HuH-7 (cell line): Measurements from ENCODE around the gene ICE1.
"Not testable (repeated sequence)": the region's sequence is repeated elsewhere in the genome, so short reads cannot be mapped to it uniquely, and the experiment has no call there.

Experiments used
- DNase-seq: peaks from one replicate; pipeline ENCODE4 v3.0.0; 2011; ENCODE audit warnings: low spot score

The ICE1 gene

DNA sequence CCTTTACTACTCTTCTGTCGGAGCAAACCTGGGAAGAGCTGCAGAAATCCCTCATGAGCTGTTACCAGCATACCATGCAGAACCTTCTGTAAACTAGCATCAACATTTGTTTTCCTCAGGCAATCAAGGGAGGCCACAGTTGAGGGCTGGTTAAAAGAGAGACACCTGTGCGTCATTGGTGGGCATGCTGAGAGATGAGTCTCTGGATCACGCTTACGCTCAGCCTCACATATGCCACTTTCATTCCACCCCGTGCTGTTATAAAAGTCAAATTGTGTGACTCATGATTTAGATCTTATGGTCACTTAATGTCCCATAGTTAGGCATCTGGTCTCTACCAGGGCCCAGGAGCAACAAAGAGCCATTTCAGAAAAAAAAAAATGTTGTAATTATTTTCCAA lies 18.1 kb upstream of the ICE1 start:
- DNase-seq: no peak

DNA sequence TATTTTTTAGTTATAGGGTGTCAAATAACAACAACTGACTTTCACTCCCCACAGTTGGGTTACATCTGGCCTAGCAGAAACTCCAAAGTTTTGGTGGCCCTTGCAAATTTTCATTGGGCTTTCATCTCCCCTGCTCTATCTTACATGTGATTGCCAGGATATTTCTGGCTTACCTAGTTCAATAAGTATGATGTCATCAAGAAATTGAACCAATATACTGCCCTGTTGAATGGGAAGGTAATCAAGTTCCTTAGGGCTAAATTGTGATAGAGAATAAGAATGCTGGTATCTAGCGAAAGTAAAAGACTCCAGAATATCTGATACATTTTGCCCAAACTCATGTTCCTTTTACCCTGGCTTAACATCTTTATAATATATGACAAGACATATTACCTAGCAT lies 17.0 kb upstream of the ICE1 start:
- no peak for DNase-seq

DNA sequence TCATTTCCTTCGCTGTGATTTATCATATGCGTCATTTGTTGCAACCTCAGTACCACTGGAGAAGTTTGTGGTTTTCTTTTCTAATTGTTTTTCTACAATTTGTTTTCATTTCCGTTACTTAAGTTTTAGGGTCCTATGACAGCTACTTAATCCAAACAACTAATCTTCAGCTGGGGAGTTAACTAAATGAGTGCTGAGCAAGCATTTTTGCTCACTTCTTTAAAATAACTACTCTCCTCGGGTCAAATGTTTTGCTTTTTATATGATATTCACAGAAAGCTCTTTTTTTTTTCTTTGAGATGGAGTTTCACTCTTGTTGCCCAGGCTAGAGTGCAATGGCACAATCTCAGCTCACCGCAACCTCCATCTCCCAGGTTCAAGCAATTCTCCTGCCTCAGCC lies 14.6 kb upstream of the ICE1 start:
- no peak for DNase-seq

DNA sequence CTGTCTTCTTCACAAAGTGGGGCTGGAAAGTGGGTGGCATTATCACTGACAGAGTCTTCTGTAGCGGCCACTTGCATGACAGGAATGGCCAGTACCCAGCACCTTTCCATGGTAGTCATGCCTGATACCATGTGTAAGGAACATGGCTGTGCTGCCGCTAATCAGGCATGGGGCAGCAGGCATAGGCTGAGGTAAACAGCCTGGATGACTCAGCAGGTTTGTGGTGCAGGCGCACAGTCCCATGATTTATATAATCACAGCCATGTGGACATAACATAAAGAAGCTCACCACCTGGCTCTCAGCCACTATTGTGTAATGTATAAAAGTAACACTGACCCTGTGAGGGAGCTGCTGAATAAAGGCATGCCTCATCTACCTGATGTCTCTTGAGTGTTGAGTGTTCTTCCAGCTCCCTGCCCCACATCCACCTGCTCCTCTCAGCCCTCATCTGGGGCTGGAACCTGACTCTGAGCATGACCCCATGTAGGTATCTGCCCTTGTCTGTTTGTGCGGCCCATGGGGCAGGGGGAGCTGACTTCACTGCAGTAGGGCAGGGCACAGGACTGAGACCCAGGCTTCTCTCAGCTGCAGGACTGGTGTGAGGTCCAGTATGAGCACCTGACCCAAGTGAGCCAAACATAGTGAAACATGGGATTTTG lies 13.2 kb upstream of the ICE1 start:
- DNase-seq: no peak

DNA sequence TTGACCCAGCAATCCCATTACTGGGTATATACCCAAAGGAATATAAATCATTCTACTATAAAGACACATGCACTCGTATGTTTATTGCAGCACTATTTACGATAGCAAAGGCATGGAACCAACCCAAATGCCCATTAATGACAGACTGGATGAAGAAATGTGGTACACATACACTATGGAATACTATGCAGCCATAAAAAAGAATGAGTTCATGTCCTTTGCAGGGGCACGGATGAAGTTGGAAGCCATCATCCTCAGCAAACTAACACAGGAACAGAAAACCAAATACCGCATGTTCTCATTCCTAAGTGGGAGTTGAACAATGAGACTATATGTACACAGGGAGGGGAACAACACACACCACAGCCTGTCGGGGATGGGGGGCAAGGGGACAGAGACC lies 8.6 kb upstream of the ICE1 start:
- not testable (repeated sequence) for DNase-seq

DNA sequence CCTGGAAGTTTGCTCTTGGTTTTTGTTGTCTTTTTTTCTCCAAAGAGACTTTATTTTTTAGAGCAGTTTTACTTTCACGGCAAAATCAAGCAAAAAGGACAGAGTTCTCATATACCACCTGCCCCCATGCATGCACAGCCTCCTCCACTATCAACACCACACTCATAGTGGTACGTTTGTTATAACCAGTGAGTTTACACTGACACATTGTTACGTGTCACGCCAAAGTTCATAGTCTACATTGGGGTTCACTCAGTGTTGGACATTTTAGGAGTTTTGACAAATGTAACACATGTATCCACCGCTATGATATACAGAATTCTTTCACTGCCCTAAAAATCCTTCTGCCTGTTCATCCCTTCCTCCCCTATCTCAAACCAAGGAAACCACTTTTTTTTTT lies 7.5 kb upstream of the ICE1 start:
- no peak for DNase-seq

DNA sequence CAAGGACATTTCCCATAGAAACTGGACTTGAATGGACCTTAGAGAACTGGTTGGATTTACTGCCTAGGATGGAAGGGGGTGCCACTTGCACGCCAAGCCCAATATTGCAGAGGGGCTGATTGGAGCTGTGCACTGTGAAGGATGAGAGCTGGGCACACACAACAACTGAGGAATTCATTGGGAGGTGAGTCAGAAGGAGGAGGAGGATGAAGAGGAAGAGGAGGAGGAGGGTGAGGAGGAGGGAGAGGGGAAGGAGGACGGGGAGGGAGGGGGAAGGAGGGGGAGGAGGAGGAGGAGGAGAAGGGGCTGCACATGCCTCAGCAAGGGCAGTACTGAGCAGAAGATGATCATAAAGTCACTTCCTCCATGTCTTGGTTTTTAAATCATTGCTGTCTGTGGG lies 5.7 kb upstream of the ICE1 start:
- no peak for DNase-seq

DNA sequence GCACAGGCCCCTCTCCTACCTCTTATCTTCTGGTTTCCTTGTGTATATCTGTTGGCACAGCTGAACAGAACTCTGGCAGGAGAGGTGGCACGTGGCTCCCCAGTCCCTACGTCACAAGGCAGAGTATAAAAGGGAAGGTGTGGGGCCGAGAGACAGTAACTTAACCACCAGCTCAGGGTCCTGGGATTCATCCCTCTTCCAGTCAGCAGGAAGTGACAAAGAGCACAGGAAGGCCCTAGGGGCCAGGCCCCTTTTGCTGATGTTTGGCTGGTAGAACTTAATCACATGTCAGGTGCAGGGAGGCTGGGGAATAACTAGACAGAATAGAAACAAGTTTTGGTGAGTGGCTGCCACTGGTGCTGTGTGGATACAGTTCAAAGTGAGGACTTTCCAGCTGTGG lies 4.5 kb upstream of the ICE1 start:
- no peak for DNase-seq

DNA sequence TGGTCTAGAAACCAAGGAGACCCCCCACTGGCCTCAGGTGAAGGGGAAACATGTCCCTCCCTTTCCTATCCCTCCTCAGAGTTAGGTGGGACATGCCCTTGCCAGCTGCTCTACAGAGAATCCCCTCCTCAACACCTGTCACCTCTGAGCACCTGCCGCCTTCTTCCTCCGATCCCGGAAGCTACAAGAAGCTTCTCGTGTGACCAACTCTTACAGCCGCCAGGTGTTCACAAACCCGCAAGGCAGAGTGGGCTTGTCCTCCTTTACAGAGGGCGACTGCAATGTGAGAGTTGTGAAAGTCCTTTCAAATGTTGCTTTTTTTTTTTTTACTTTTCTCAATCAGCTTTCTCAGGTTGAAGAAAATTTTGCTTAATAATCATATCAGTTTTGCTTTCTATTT lies 3.7 kb upstream of the ICE1 start:
- DNase-seq: no peak

DNA sequence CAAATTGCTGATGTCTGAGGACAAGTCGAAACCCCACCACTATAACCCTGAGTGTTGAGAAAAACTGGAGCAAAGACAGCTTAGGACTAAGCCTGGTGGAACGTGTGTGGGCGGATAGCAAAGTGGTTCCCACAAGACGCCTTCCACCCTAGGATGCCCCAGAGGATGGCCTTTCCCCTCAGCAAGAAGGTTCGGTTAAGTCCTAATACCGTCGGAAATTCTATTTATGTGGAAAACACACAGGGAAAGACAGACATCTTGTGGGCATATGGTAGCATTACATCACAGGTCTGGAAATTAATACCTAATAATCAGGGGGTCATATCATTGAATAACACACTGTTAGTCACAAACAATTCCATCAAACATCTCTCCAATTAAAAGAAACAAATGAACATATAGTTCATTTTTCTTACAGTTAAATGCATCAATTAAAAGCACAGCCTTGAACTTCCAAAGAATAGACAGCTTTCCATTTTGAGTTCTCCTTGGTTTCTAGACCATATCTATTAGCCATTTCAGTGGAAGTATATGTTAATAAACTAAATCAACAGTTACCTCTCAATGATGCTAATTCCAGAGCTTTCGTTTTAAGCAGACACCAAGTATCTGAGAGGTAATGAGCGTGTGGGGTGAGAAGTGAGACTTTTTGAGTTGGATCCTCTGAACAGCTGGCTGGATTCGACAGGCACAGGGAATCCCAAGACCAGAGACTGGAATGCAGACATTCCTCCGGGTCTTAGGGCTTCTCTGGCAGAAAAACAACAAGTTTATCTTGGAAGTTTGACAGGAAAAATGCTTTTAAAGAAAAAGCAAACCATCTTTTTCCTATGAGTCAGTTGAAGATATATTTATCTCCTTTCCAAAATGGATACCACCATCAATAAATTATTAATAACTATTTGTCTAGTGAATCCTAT lies 2.9 kb upstream of the ICE1 start:
- peak; percentile 23 for DNase-seq

DNA sequence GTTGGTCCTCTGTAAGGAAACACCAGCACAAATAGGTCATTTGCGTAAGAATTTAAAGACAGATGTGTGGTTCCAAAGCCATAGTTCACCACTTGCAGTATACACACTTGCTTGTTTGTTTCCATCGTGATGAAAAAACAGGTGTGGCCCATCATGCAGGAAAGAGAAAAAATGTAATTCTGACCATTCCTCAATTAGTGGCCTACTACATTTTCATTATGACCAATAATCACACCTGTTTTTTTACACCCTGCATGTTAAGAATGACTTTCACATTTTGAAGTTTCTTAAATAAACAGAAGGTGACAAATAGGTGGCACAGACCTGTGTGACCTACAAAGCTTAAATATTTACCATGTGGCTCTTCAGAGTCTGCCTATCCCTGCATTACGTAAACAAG lies 2.2 kb upstream of the ICE1 start:
- DNase-seq: no peak

DNA sequence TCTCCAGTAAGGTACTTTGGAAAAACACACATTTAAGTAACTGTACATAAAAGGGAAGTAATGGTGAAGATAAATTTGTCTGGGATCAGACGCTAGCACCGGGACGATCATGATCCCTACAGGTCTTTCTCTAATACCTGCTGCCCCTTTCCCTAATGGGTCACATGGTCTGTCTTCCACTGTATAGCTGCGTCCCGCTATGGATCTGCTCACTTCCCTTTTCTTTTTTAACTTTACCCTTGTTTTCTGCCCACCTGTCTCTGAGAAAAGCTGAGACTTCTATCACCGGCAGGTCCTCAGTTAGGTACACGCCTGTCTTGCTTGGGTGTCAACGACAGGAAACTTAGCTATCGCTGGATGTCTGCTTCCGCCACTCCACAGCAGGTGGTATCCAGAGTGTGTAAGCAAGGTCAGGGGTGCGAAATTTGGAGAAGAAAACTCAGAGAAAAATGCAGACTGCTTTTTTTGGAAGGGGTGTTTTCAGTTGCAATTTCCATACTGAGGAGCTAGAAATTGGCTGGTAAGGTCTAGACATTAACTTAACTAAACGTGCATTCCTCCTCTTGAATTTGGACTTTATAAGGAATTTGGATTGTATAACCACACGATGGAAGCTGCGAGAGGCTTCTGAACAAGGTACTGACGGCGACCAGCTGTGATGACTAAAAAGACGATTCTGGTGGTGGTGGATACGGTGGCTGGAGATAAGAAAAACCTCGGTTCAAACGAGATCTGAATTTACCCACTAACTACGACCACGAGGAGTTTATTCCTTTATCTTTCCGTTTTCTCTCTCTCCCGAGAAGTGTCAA lies 1.1 kb upstream of the ICE1 start:
- no peak for DNase-seq

DNA sequence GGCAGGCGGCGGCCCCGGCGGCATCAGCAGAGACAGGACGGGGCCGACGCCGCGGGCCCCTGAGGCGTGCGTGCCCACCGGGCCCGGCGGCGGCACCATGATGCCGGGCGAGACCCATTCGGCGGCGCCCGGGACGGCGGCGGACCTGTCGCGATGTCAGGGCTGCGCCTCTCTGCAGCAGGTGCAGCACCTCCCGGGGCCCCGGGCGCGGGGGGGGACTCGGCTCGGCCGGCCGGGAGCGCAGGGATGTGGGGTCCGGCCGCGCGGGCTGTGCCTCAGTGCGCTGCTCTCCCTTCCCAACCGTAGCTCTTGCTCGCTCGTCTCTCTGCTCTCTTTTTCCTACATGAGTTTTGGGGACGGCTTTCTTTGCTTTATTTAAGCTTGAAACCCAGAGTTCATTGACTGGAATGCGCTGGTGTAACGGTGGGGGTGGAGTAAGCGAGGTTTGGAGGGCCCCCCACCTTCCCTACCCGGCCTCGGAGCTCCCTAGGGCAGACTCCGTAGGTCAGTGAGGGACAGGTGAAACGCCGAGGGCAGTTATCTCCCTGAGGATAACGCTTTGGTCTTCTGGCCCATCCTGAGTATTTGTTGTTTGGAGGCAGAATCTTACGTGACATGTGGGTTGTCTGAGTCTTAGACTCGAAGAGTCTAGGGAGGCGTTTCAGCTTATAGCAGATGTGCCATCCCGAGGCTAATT lies 490 bp downstream of the ICE1 start:
- no peak for DNase-seq

DNA sequence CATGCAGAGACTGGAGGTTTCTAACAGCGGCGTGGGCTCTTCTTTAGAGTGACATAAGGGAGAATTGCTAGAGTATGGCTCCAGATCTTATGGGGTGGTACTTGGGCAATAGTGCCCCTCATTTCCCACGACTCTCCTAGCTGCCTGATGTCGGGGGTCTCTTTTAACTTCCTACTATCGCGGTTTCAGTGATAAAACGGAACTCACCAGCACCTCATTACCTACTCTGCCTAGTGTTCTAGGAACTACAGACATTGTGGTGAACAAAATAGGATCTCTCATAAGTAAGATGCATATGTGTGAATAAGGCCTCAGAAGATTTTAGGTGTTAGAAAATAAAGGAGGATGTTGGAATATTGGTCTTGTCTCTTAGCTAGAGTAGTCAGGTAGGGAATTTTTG lies 1.1 kb downstream of the ICE1 start:
- no peak for DNase-seq

DNA sequence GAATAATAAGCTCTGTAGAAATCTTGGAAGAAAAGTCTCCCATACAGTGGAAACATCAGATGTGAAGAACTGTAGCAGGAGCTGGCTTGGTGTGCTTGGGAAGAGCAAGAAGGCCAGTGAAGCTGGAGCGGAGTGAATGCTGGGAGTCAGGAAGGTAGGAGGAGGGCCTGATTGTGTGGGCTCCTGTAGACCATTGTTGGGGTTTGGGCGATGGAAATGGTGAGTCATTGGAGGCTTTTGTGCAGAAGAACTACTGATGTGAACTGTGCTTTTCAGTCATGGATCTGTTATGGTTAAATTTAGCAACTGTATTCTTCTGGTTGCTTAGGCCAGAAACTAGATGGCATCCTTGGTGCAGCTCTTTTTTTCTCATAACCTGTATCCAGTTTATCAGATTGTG lies 2.3 kb downstream of the ICE1 start:
- DNase-seq: no peak

DNA sequence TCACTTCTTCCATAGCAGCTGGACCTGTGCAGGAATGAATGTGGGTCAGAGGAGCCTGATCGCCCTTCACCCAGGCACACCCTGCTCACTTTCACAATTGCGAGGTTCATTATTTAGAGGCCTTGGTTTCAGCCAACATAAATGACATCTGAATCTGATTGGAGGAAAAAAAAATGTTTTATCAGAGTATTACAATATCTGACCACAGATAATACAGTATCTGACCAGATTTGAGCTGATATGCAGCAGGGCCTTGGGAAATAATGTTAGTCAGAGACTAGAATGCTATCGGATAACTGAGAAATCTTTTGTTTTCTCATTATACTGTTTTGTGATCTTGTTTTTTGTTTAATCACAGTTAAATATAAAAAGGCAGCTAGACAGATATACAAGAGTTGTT lies 7.7 kb downstream of the ICE1 start:
- no peak for DNase-seq

DNA sequence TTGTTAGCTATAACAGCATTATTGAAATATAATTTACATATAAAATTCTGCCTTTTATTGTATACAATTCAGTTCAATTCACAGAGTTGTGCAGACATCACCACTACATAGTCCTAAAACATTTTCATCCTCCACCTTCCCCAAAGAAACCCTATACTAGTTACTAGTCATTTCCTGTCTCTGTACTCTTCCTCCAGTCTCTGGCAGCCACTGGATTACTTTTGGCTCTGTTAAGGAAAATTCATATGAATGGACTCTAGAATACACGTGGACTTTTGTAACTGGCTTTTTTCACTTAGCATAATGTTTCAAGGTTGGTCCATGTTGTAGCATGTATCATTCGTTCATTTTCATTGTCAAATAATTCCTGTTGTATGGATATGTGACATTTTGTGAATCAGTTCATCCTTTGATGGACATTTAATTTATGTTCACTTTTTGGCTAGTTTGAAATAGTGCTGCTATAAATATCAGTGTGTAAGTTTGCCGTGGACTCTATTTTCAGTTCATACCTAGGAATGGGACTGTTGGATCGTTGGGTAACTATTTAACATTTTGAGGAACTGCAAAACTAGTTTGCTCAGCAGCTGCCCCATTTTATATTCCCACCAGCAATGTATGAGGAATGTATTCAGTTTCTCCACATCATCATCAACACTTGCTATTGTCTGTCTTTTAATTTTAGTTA lies 9.7 kb downstream of the ICE1 start:
- DNase-seq: no peak

DNA sequence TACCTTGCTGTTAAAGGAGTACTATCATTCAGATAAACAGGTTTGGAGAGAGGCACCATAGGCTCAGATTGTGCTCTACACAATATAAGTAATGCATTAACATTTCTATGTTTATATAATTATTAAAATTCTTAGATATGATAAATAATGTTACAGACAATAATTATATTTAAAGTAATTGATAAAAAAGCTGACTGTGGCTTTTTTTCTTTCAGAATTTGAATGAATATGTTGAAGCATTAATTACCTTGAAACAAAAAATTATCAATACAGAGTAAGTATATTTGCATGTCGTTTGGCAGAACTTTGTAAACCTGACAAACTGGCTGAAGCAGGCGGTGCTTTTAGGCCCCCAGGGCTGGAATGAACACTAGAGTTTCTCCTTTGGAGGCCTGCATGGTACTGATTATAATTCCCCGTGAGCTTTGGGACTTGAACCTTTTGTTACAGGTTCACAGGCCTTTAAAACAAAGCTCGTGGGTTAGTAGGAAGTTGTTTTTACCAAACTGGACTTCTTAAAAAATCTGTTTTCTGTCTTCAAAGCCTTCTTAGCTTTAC lies 13.8 kb downstream of the ICE1 start:
- no peak for DNase-seq

DNA sequence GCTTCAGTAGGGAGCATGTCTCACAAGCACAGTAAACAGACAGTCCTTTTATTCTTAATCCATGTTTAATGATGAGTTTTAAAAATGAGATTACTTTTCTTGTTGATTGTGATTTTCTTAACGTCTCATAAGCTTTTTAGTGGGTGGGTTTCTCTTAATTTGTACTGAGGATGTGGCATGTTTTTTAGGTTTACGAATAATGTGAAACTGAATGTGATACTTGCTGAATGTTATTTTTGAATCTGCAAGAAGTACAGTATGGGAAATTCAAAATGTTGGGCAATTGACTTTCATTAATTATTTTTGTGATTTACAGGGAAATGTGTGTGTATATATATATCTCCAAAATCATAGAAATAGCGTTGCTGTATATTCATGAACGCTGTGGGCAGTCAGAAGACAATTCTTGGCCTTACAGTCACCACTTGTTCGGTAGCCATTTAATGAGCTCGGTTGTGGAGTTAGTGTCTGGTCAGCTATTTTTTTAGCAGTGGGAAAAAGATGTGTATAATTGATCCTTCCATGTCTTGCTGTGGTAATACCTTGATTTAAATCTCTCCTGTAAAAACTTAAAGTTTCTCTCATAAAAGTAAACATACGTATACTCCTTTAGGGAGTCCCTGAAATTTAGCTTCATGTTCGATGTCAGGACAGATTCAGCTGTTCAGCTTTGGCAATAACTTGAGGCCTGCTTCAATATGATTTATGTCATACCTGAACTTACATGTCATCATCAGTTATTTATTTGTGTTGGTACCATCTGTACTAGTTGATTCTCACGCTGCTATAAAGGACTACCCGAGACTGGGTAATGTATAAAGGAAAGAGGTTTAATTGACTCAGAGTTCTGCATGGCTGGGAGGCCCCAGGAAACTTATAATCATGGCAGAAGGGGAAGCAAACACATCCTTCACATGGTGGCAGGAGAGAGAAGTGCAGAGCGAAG lies 15.0 kb downstream of the ICE1 start:
- no peak for DNase-seq

DNA sequence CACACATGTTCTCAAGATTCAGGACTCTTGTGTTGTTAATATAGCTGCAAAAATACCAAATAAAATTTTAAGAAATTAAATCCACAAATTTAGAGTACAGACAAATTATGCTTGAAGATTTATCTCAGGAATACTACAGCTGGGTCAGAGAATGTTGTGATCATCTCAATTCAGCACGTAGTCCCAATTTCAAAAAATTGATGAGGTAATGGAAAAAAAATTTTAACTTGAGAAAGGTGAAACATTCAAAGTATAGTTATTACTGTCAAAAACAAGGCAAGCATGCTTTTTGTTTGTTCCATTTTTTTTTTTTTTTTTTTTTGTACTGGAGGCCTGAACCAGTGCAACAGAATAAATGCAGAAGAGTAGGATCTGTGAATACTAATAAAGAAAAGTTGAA lies 29.4 kb downstream of the ICE1 start:
- no peak for DNase-seq
